ENCODE results near the gene TPP1. TPM values are rescaled to one million over a fixed set of nuclear protein-coding genes. Genes with fewer than 3 reads are reported as not detected.

TPP1 gene
- total and polyA plus RNA-seq, 9 of the 15 experiments (the other 6 are each of a cell fraction or from before 2014, with no cell fraction given) = 7.5 to 75.8 (median 15.7) TPM

- H3K27ac ChIP-seq (ENCODE audit: extremely low read depth, low read depth, low read length) = no peak overlapping the region
- TF ChIP-seq ARHGAP35 (IDR thresholded peaks at IDR 0.05; ENCODE audit: partially characterized antibody) = peak; percentile 0
- TF ChIP-seq ZNF282 (CRISPR knock-in tag; IDR thresholded peaks at IDR 0.05) = no peak
- H3K9ac ChIP-seq (ENCODE audit: insufficient read depth in 1 of 2, low read depth in 2 of 2, low read length in 2 of 2) = no peak overlapping the region
- H3K79me2 ChIP-seq (ENCODE audit: control insufficient read depth, insufficient read depth, low read length) = no peaks in the 10 kb centered on the region
- no peaks in the 10 kb centered on the region for H4K20me1 ChIP-seq (replicated peaks; ENCODE audit: control insufficient read depth, insufficient read depth, low read length)
- no peak overlapping the region for H3K4me3 ChIP-seq
- H3K4me2 ChIP-seq (ENCODE audit: insufficient read depth, low read length) = no peak overlapping the region
- H3K9me3 ChIP-seq (replicated peaks; ENCODE audit: control insufficient read depth, insufficient read depth, low read depth, low read length) = no peaks in the 10 kb centered on the region
- no peak overlapping the region for H2AFZ ChIP-seq (ENCODE audit: low read depth, low read length)
- BruUV-seq (replicated peaks) = no TSS peak
- WGBS (ENCODE audit: insufficient coverage, low coverage, missing lambda C conversion rate) = 22% methylated on average over 4 of the region's 4 CpGs
- H3K27me3 ChIP-seq (ENCODE audit: control insufficient read depth in 2 of 2, insufficient read depth in 2 of 2, low read length in 2 of 2) = no peaks in the 10 kb centered on the region
- CTCF ChIA-PET (ENCODE audit: low intra/inter-chr PET ratio) = no interaction called here
- in situ Hi-C loops (cut with MboI) = no loop called here
- FAIRE-seq = no peak
- no peaks in the 10 kb centered on the region for H3K36me3 ChIP-seq (ENCODE audit: control insufficient read depth, insufficient read depth, low read length)
- ATAC-seq = no peak
- POLR2A ChIA-PET = interaction anchor here (0.6 to 1.3 kb wide), 2 partner anchors 11 to 26 kb away, joined by 3 to 6 read pairs; no protein-coding TSS in a partner anchor
- peaks cover 1 to 9% of the 10 kb centered on the region in 2 experiments; a peak in 4 of 5 replicates for H3K4me1 ChIP-seq (replicated peaks in 1 of 2; ENCODE audit: control insufficient read depth in 2 of 2, insufficient read depth in 2 of 2, low read length in 2 of 2)
- H3K9me1 ChIP-seq (ENCODE audit: control insufficient read depth, insufficient read depth, low read length) = no peaks in the 10 kb centered on the region
- intact Hi-C loops (cut with micrococcal nuclease) = no loop called here
- DNase-seq (ENCODE audit: extremely low read depth in 1 of 4, low spot score in 3 of 4) = no peak
Observed at GRCh38 chr11:6656584-6656915, 37.3 kb upstream of the TPP1 start.

GRCh38 chr11:6655790-6656583 is 36.8 kb upstream of the TPP1 start, which contains the start of gene DCHS1:
Gene DCHS1 (minus strand): TSS chr11:6655809. CDS start chr11:6641613, 14,196 bp downstream.
- no TSS peak for BruUV-seq (replicated peaks)
- peaks cover 7 to 9% of the 10 kb centered on the region in 2 experiments; a peak in 4 of 5 replicates for H3K4me1 ChIP-seq (replicated peaks in 1 of 2; ENCODE audit: control insufficient read depth in 2 of 2, insufficient read depth in 2 of 2, low read length in 2 of 2)
- H3K79me2 ChIP-seq (ENCODE audit: control insufficient read depth, insufficient read depth, low read length) = no peaks in the 10 kb centered on the region
- H4K20me1 ChIP-seq (replicated peaks; ENCODE audit: control insufficient read depth, insufficient read depth, low read length) = no peaks in the 10 kb centered on the region
- no peaks in the 10 kb centered on the region for H3K9me1 ChIP-seq (ENCODE audit: control insufficient read depth, insufficient read depth, low read length)
- peak within 1 kb of the TSS; percentile 47; the same call in 1 of the 2 replicates for H3K4me2 ChIP-seq (ENCODE audit: insufficient read depth, low read length)
- 40% methylated on average over 7 of the region's 56 CpGs for WGBS (ENCODE audit: insufficient coverage, low coverage, missing lambda C conversion rate)
- no peaks in the 10 kb centered on the region for H3K27me3 ChIP-seq (ENCODE audit: control insufficient read depth in 2 of 2, insufficient read depth in 2 of 2, low read length in 2 of 2)
- intact Hi-C loops (cut with micrococcal nuclease) (no loop called here), in situ Hi-C loops (cut with MboI) (no loop called here)
- peak within 1 kb of the TSS; percentile 57; the same call in 1 of the 2 replicates for H2AFZ ChIP-seq (ENCODE audit: low read depth, low read length)
- no peaks in the 10 kb centered on the region for H3K36me3 ChIP-seq (ENCODE audit: control insufficient read depth, insufficient read depth, low read length)
- CTCF ChIA-PET (ENCODE audit: low intra/inter-chr PET ratio) = no interaction called here
- peak in 2 of 4 experiments; percentile 79 to 83 for DNase-seq (ENCODE audit: extremely low read depth in 1 of 4, low spot score in 3 of 4)
- H3K27ac ChIP-seq (ENCODE audit: extremely low read depth, low read depth, low read length) = no peak within 1 kb of the TSS
- peak within 1 kb of the TSS in 1 of 2 experiments; percentile 54; a peak in 1 of 4 replicates for H3K9ac ChIP-seq (ENCODE audit: insufficient read depth in 1 of 2, low read depth in 2 of 2, low read length in 2 of 2)
- POLR2A ChIA-PET = interaction anchor here (1.3 kb wide), 1 partner anchor 12 kb away, joined by 6 read pairs; no protein-coding TSS in a partner anchor
- no peak; the same call in 2 of the 3 replicates for ATAC-seq
- FAIRE-seq = no peak
- H3K9me3 ChIP-seq (replicated peaks; ENCODE audit: control insufficient read depth, insufficient read depth, low read depth, low read length) = no peaks in the 10 kb centered on the region
- no peak within 1 kb of the TSS for H3K4me3 ChIP-seq
- TF ChIP-seq THRB (CRISPR knock-in tag; conservative IDR thresholded peaks at IDR 0.05) = 0 out of 2 replicates have a peak, but pooled peaks have one; percentile 52
- 0 out of 2 replicates have a peak, but pooled peaks have one; percentile 8 for TF ChIP-seq ARID1B (IDR thresholded peaks at IDR 0.05)
- no peak for TF ChIP-seq ZNF436 (CRISPR knock-in tag; IDR thresholded peaks at IDR 0.05)
- peak; percentile 7 for TF ChIP-seq ARHGAP35 (IDR thresholded peaks at IDR 0.05; ENCODE audit: partially characterized antibody)
- TF ChIP-seq ZNF696 (CRISPR knock-in tag; conservative IDR thresholded peaks at IDR 0.05) = no peak
- TF ChIP-seq VEZF1 (CRISPR knock-in tag; IDR thresholded peaks at IDR 0.05) = 0 out of 2 replicates have a peak, but pooled peaks have one; percentile 16
- peak; percentile 87 for TF ChIP-seq ZNF512 (tag; IDR thresholded peaks at IDR 0.05)

Data from K562 (cell line).